ENCODE data around the gene CD80.

CD80 gene

GRCh38 chr3:119542168-119542767 is 17.1 kb downstream of the CD80 start:
- DNase-seq, result no peak

- DNase-seq, result no peak
These were observed 17.9 kb downstream of the CD80 start for GRCh38 chr3:119541547-119541946.

GRCh38 chr3:119538772-119539171 is 20.6 kb downstream of the CD80 start:
- no peak for DNase-seq

GRCh38 chr3:119536757-119537156 is 22.7 kb downstream of the CD80 start:
- no peak for DNase-seq

GRCh38 chr3:119534296-119534695 is 25.1 kb downstream of the CD80 start:
- no peak for DNase-seq

- no peak for DNase-seq
These were observed 28.3 kb downstream of the CD80 start for GRCh38 chr3:119531151-119531550.

- DNase-seq, result no peak
These were observed 29.0 kb downstream of the CD80 start for GRCh38 chr3:119530456-119530855.

GRCh38 chr3:119529883-119530282 is 29.5 kb downstream of the CD80 start:
- DNase-seq, result no peak

GRCh38 chr3:119527714-119528113 is 31.7 kb downstream of the CD80 start:
- no peak for DNase-seq

- DNase-seq, result no peak
These were observed 34.3 kb downstream of the CD80 start for GRCh38 chr3:119524931-119525662.

GRCh38 chr3:119518026-119518425 is 41.4 kb downstream of the CD80 start:
- DNase-seq, result no peak

GRCh38 chr3:119517112-119517511 is 42.3 kb downstream of the CD80 start:
- no peak for DNase-seq

GRCh38 chr3:119514637-119515036 is 44.8 kb downstream of the CD80 start:
- no peak for DNase-seq

GRCh38 chr3:119510690-119511089 is 48.7 kb downstream of the CD80 start:
- DNase-seq, result no peak

- DNase-seq, result no peak
These were observed 51.1 kb downstream of the CD80 start for GRCh38 chr3:119508172-119508845.

- DNase-seq, result no peak
These were observed 52.0 kb downstream of the CD80 start for GRCh38 chr3:119507404-119507803.

- no peak for DNase-seq
These were observed 52.8 kb downstream of the CD80 start for GRCh38 chr3:119506631-119507030.

- DNase-seq, result no peak
These were observed 58.5 kb downstream of the CD80 start for GRCh38 chr3:119500901-119501300.

- no peak for DNase-seq
These were observed 59.1 kb downstream of the CD80 start for GRCh38 chr3:119500265-119500664.

- DNase-seq, result peak; percentile 88
These were observed 61.0 kb downstream of the CD80 start, which contains the start of gene TIMMDC1 for GRCh38 chr3:119498186-119499011. Gene TIMMDC1, plus strand, starts transcription at chr3:119498547. Its CDS starts 187 bp downstream, at chr3:119498734.

- DNase-seq, result no peak
These were observed 61.6 kb downstream of the CD80 start for GRCh38 chr3:119497820-119498185.

- no peak for DNase-seq
These were observed 64.8 kb downstream of the CD80 start for GRCh38 chr3:119494597-119494996.

GRCh38 chr3:119492810-119493209 is 66.6 kb downstream of the CD80 start:
- DNase-seq, result no peak
